Measurements from ENCODE around the gene PADI1.

PADI1 gene

GRCh38 chr1:17204546-17205440 lies at the start of gene PADI1:
PADI1 (plus strand) TSS chr1:17205128; CDS start chr1:17205218, 90 bp downstream.
- Mint-ChIP-seq H3K4me3 (no peak within 1 kb of the TSS), H3K27me3 (peaks cover 40% of the 10 kb centered on the region), H3K9me3 (ENCODE audit: low read depth) (no peaks in the 10 kb centered on the region), H3K36me3 (peaks cover 2% of the 10 kb centered on the region), H3K27ac (no peak within 1 kb of the TSS), H3K4me1 (ENCODE audit: low read depth) (peaks cover 40% of the 10 kb centered on the region)

GRCh38 chr1:17155257-17155920 lies 49.5 kb upstream of the PADI1 start:
- H3K27me3 Mint-ChIP-seq = peaks cover 21% of the 10 kb centered on the region
- peaks cover 29% of the 10 kb centered on the region for H3K36me3 Mint-ChIP-seq
- H3K27ac Mint-ChIP-seq = no peak overlapping the region
- H3K9me3 Mint-ChIP-seq (ENCODE audit: low read depth) = peaks cover 35% of the 10 kb centered on the region
- H3K4me1 Mint-ChIP-seq (ENCODE audit: low read depth) = no peaks in the 10 kb centered on the region
- H3K4me3 Mint-ChIP-seq = no peak overlapping the region

- H3K4me1 Mint-ChIP-seq (ENCODE audit: low read depth) = no peaks in the 10 kb centered on the region
- peaks cover 35% of the 10 kb centered on the region for H3K9me3 Mint-ChIP-seq (ENCODE audit: low read depth)
- no peak overlapping the region for H3K4me3 Mint-ChIP-seq
- no peak overlapping the region for H3K27ac Mint-ChIP-seq
- H3K36me3 Mint-ChIP-seq = peaks cover 29% of the 10 kb centered on the region
- peaks cover 20% of the 10 kb centered on the region for H3K27me3 Mint-ChIP-seq
Observed at GRCh38 chr1:17156108-17156507, 48.8 kb upstream of the PADI1 start.

- Mint-ChIP-seq H3K9me3 (ENCODE audit: low read depth) (peaks cover 29% of the 10 kb centered on the region), H3K27ac (no peak overlapping the region), H3K36me3 (peaks cover 25% of the 10 kb centered on the region), H3K27me3 (peaks cover 10% of the 10 kb centered on the region), H3K4me1 (ENCODE audit: low read depth) (no peaks in the 10 kb centered on the region), H3K4me3 (no peak overlapping the region)
Observed at GRCh38 chr1:17158961-17159360, 46.0 kb upstream of the PADI1 start.

- H3K4me3 Mint-ChIP-seq = no peak overlapping the region
- H3K27me3 Mint-ChIP-seq = peaks cover 8% of the 10 kb centered on the region
- no peaks in the 10 kb centered on the region for H3K4me1 Mint-ChIP-seq (ENCODE audit: low read depth)
- peaks cover 10% of the 10 kb centered on the region for H3K36me3 Mint-ChIP-seq
- no peak overlapping the region for H3K27ac Mint-ChIP-seq
- peaks cover 9% of the 10 kb centered on the region for H3K9me3 Mint-ChIP-seq (ENCODE audit: low read depth)
Observed at GRCh38 chr1:17161137-17161740, 43.7 kb upstream of the PADI1 start.

GRCh38 chr1:17161926-17162800 lies 42.8 kb upstream of the PADI1 start:
- H3K27ac Mint-ChIP-seq = no peak overlapping the region
- H3K4me3 Mint-ChIP-seq = no peak overlapping the region
- no peaks in the 10 kb centered on the region for H3K4me1 Mint-ChIP-seq (ENCODE audit: low read depth)
- H3K27me3 Mint-ChIP-seq = peaks cover 4% of the 10 kb centered on the region
- H3K9me3 Mint-ChIP-seq (ENCODE audit: low read depth) = peaks cover 4% of the 10 kb centered on the region
- H3K36me3 Mint-ChIP-seq = peaks cover 6% of the 10 kb centered on the region

GRCh38 chr1:17162941-17163340 lies 42.0 kb upstream of the PADI1 start:
- Mint-ChIP-seq H3K36me3 (peaks cover 2% of the 10 kb centered on the region), H3K27ac (no peak overlapping the region), H3K4me3 (no peak overlapping the region), H3K27me3 (peaks cover 6% of the 10 kb centered on the region), H3K9me3 (ENCODE audit: low read depth) (no peaks in the 10 kb centered on the region), H3K4me1 (ENCODE audit: low read depth) (no peaks in the 10 kb centered on the region)

GRCh38 chr1:17163371-17163770 lies 41.6 kb upstream of the PADI1 start:
- Mint-ChIP-seq H3K36me3 (peaks cover 2% of the 10 kb centered on the region), H3K4me1 (ENCODE audit: low read depth) (no peaks in the 10 kb centered on the region), H3K9me3 (ENCODE audit: low read depth) (no peaks in the 10 kb centered on the region), H3K4me3 (no peak overlapping the region), H3K27me3 (peaks cover 6% of the 10 kb centered on the region), H3K27ac (no peak overlapping the region)

GRCh38 chr1:17163789-17164666 lies 40.9 kb upstream of the PADI1 start:
- Mint-ChIP-seq H3K36me3 (peaks cover 2% of the 10 kb centered on the region), H3K4me1 (ENCODE audit: low read depth) (no peaks in the 10 kb centered on the region), H3K27ac (no peak overlapping the region), H3K27me3 (peaks cover 9% of the 10 kb centered on the region), H3K9me3 (ENCODE audit: low read depth) (no peaks in the 10 kb centered on the region), H3K4me3 (no peak overlapping the region)

- H3K27me3 Mint-ChIP-seq = peaks cover 9% of the 10 kb centered on the region
- no peak overlapping the region for H3K27ac Mint-ChIP-seq
- H3K4me1 Mint-ChIP-seq (ENCODE audit: low read depth) = no peaks in the 10 kb centered on the region
- no peak overlapping the region for H3K4me3 Mint-ChIP-seq
- no peaks in the 10 kb centered on the region for H3K9me3 Mint-ChIP-seq (ENCODE audit: low read depth)
- peaks cover 2% of the 10 kb centered on the region for H3K36me3 Mint-ChIP-seq
Observed at GRCh38 chr1:17165823-17166222, 39.1 kb upstream of the PADI1 start.

GRCh38 chr1:17167041-17167785 lies 37.7 kb upstream of the PADI1 start:
- Mint-ChIP-seq H3K27ac (no peak overlapping the region), H3K36me3 (peaks cover 2% of the 10 kb centered on the region), H3K27me3 (peaks cover 13% of the 10 kb centered on the region)

GRCh38 chr1:17167786-17168090 lies 37.2 kb upstream of the PADI1 start:
- Mint-ChIP-seq H3K27me3 (peaks cover 13% of the 10 kb centered on the region), H3K4me1 (ENCODE audit: low read depth) (no peaks in the 10 kb centered on the region), H3K9me3 (ENCODE audit: low read depth) (no peaks in the 10 kb centered on the region), H3K27ac (no peak overlapping the region), H3K36me3 (peaks cover 2% of the 10 kb centered on the region), H3K4me3 (no peak overlapping the region)

More at GRCh38 chr1:17167041-17167785, 37.7 kb upstream of the PADI1 start:
- no peaks in the 10 kb centered on the region for H3K4me1 Mint-ChIP-seq (ENCODE audit: low read depth)
- H3K4me3 Mint-ChIP-seq = no peak overlapping the region
- no peaks in the 10 kb centered on the region for H3K9me3 Mint-ChIP-seq (ENCODE audit: low read depth)

GRCh38 chr1:17168091-17168876 lies 36.6 kb upstream of the PADI1 start:
- Mint-ChIP-seq H3K4me3 (no peak overlapping the region), H3K9me3 (ENCODE audit: low read depth) (no peaks in the 10 kb centered on the region), H3K4me1 (ENCODE audit: low read depth) (no peaks in the 10 kb centered on the region), H3K27me3 (peaks cover 17% of the 10 kb centered on the region), H3K27ac (no peak overlapping the region), H3K36me3 (peaks cover 2% of the 10 kb centered on the region)
